Loucy (cell line): ENCODE data around the gene RAPH1.

Experiments
- EZH2phosphoT487 ChIP-seq: fragments of 200-600 bp; IDR thresholded peaks from 2 replicates; pipeline ENCODE4 v1.6.1; 2018; ENCODE audit warnings: antibody characterized with exemption, mild to moderate bottlenecking, moderate library complexity, borderline replicate concordance
- TF ChIP-seq, protein P1 (sequence below): fragments of 200-600 bp; sonication (generic); conservative IDR thresholded peaks from 2 replicates; pipeline ENCODE4 v1.5.1; 2014; ENCODE audit warnings: mild to moderate bottlenecking, antibody characterized with exemption, low read length

DNA sequence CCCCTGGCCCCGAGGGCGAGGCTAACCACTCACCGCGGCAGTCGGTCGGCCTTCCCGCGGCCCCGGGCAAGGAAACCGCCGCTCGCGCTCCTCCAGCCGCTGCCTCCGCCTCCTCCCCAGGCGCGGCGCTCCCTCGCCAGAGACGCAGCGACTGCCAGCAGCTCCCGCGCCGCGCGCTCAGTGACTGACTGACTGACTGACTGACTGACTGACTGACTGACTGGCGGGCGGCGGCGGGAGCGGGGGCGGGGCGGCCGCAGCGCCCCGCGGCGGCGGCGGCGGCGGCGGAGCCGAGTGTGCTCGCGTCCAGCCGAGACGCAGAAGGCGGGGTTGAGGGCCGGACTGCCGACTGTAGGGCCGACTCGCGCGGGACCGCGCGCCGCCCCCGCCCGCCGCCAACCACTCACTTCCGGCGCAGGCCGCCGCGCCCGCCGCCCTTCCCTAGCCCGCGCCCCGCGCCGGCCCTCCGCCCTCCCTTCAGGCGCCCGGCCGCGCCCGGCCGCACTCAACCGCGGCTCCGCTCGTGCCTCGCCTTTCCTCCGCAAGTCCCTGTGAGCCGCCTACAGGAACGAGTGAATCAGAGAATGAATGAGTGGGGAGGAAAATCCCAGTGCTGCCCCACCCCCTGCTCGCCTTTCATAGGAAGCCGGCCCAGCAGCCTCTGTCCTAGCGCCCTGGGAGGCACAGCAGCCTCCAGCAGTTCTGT is at the start of gene RAPH1:
- TF ChIP-seq, protein P1, sequence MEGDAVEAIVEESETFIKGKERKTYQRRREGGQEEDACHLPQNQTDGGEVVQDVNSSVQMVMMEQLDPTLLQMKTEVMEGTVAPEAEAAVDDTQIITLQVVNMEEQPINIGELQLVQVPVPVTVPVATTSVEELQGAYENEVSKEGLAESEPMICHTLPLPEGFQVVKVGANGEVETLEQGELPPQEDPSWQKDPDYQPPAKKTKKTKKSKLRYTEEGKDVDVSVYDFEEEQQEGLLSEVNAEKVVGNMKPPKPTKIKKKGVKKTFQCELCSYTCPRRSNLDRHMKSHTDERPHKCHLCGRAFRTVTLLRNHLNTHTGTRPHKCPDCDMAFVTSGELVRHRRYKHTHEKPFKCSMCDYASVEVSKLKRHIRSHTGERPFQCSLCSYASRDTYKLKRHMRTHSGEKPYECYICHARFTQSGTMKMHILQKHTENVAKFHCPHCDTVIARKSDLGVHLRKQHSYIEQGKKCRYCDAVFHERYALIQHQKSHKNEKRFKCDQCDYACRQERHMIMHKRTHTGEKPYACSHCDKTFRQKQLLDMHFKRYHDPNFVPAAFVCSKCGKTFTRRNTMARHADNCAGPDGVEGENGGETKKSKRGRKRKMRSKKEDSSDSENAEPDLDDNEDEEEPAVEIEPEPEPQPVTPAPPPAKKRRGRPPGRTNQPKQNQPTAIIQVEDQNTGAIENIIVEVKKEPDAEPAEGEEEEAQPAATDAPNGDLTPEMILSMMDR: no peak
- TF ChIP-seq EZH2phosphoT487: no peak
